A673 (cell line): ENCODE measurements around the gene SUN5. TPM values are rescaled to one million over a fixed set of nuclear protein-coding genes. Genes with fewer than 3 reads are reported as not detected.

Experiments
- Bru-seq: library from RNA; stranded (reverse); fragments of 400-500 nt; gene quantifications from one replicate; lab custom pipeline; 2021; lab: Mats Ljungman, UMichigan
- BruChase-seq, 2 experiments: library from RNA; stranded (reverse); fragments of 400-500 nt; gene quantifications; one replicate each; lab custom pipeline; 2021; lab: Mats Ljungman, UMichigan
- BruUV-seq: library from RNA; stranded (reverse); fragments of 400-500 nt; replicated peaks from 2 replicates; lab custom pipeline; 2021; lab: Mats Ljungman, UMichigan
- CTCF ChIA-PET: fragments of 300-600 bp; sonication (Branson Sonifier 250); formaldehyde crosslinking; loops from one replicate; lab custom pipeline; 2022; ENCODE audit warnings: antibody characterized with exemption; lab: Charles Lee
- POLR2A ChIA-PET: fragments of 300-600 bp; sonication (Branson Sonifier 250); formaldehyde crosslinking; loops from one replicate; lab custom pipeline; 2022; ENCODE audit warnings: antibody characterized with exemption; ENCODE audit not compliant: low non-redundant PET; lab: Charles Lee
- DNase-seq: peaks from one replicate; pipeline ENCODE4 v3.0.0-alpha.2; 2015; ENCODE audit warnings: low spot score
- H3K27ac ChIP-seq: fragments of 200-600 bp; sonication (generic); 2 replicates; pipeline ENCODE4 v1.5.1; 2016; ENCODE audit warnings: mixed run types, low read depth, mild to moderate bottlenecking, mixed read lengths, antibody characterized with exemption, low read length; ENCODE audit not compliant: poor library complexity, severe bottlenecking
- H3K27me3 ChIP-seq: fragments of 200-600 bp; sonication (generic); replicated peaks from 2 replicates; pipeline ENCODE4 v1.6.1; 2017; ENCODE audit warnings: mixed run types, low read depth, mild to moderate bottlenecking, mixed read lengths, antibody characterized with exemption, low read length; ENCODE audit not compliant: insufficient read depth, poor library complexity
- H3K36me3 ChIP-seq: fragments of 200-600 bp; sonication (generic); 2 replicates; pipeline ENCODE4 v1.6.1; 2016; ENCODE audit warnings: mixed run types, mild to moderate bottlenecking, mixed read lengths, antibody characterized with exemption, low read length; ENCODE audit not compliant: insufficient read depth, poor library complexity, severe bottlenecking
- H3K4me1 ChIP-seq: fragments of 200-600 bp; sonication (generic); 2 replicates; pipeline ENCODE4 v1.6.1; 2017; ENCODE audit warnings: mixed run types, mild to moderate bottlenecking, mixed read lengths, antibody characterized with exemption, low read length; ENCODE audit not compliant: insufficient read depth, poor library complexity, severe bottlenecking
- H3K4me3 ChIP-seq: fragments of 200-600 bp; sonication (generic); 2 replicates; pipeline ENCODE4 v1.5.1; 2016; ENCODE audit warnings: low read depth, mixed run types, mild to moderate bottlenecking, mixed read lengths, low read length; ENCODE audit not compliant: poor library complexity, severe bottlenecking
- H3K9me3 ChIP-seq: fragments of 200-600 bp; sonication (generic); 2 replicates; pipeline ENCODE4 v1.6.1; 2016; ENCODE audit warnings: mixed run types, low read depth, mild to moderate bottlenecking, mixed read lengths, antibody characterized with exemption, low read length; ENCODE audit not compliant: poor library complexity, severe bottlenecking
- CTCF ChIP-seq: fragments of 300-800, 200-600 bp; sonication (generic); conservative IDR thresholded peaks from 2 replicates; pipeline ENCODE4 v1.5.1; 2017; ENCODE audit warnings: low read depth, mild to moderate bottlenecking, antibody characterized with exemption, low read length, moderate library complexity, mixed read lengths
- EZH2 ChIP-seq: fragments of 200-600 bp; sonication (generic); IDR thresholded peaks from 2 replicates; pipeline ENCODE4 v1.6.1; 2017; ENCODE audit warnings: borderline replicate concordance, low read depth, mild to moderate bottlenecking, mixed read lengths, antibody characterized with exemption, low read length; ENCODE audit not compliant: poor library complexity, severe bottlenecking
- intact Hi-C: fragments of 100-400 bp; cut with micrococcal nuclease; formaldehyde crosslinking; loops from one replicate; pipeline ENCODE4 v1.10.0; 2022; ENCODE audit not compliant: unreplicated experiment
- long read RNA-seq: library from polyadenylated mRNA; stranded (forward); transcript quantifications from one replicate; pipeline ENCODE4 v2.0.0, GENCODE V29; 2022
- total RNA-seq: library from RNA; stranded (reverse); gene quantifications from 2 replicates; pipeline ENCODE4 v1.2.3, GENCODE V29; 2021

SUN5 gene, protein sequence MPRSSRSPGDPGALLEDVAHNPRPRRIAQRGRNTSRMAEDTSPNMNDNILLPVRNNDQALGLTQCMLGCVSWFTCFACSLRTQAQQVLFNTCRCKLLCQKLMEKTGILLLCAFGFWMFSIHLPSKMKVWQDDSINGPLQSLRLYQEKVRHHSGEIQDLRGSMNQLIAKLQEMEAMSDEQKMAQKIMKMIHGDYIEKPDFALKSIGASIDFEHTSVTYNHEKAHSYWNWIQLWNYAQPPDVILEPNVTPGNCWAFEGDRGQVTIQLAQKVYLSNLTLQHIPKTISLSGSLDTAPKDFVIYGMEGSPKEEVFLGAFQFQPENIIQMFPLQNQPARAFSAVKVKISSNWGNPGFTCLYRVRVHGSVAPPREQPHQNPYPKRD
- total RNA-seq: not detected in 2 replicates
- Bru-seq, nascent RNA: not detected
- not detected for BruChase-seq, experiment 1, labeled RNA remaining after a 2-hour chase
- not detected for BruChase-seq, experiment 2, labeled RNA remaining after a 6-hour chase
- long read RNA-seq: 0 reads

DNA sequence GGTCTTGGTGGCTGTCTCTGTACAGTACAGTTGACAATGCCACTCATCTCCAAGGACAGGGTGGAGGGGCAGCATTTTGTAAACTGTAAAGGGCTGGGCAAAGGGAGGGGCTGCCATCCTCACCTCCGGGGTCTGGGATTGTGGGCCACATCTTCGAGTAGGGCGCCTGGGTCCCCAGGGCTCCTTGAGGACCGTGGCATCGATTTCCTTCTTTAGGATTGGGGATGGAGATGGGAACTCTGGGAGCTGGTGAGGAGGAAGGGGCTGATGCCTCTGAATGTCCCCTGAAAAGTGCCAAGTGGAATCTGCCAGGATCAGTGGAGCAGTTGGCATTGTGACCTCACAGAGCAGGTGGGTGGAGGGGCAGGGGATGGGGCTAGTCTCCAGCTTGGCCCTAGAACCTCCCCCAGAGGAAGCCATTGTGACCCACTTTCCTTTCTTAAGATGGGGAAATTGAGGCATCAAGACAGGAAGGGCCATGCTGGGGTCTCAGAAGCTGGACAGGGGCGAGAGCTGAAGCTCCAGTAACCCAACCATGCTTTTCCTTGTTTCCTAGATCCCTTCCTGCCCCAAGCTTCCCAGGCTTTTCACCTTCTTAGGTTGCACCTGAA is at the start of gene SUN5:
Gene SUN5, minus strand, starts transcription at position 293 of the 611 bp plus-strand sequence. Its CDS starts 93 bp downstream, at position 200.
- Histone ChIP-seq H3K4me1 (no peaks in the 10 kb centered on the region), H3K9me3 (no peaks in the 10 kb centered on the region), H3K27me3 (no peaks in the 10 kb centered on the region), H3K4me3 (no peak within 1 kb of the TSS), H3K36me3 (no peaks in the 10 kb centered on the region), H3K27ac (no peak within 1 kb of the TSS)
- CTCF ChIA-PET: no interaction called here
- POLR2A ChIA-PET: no interaction called here
- no TSS peak for BruUV-seq
- TF ChIP-seq CTCF (no peak), EZH2 (no peak)
- no peak for DNase-seq
- intact Hi-C loops: no loop called here

DNA sequence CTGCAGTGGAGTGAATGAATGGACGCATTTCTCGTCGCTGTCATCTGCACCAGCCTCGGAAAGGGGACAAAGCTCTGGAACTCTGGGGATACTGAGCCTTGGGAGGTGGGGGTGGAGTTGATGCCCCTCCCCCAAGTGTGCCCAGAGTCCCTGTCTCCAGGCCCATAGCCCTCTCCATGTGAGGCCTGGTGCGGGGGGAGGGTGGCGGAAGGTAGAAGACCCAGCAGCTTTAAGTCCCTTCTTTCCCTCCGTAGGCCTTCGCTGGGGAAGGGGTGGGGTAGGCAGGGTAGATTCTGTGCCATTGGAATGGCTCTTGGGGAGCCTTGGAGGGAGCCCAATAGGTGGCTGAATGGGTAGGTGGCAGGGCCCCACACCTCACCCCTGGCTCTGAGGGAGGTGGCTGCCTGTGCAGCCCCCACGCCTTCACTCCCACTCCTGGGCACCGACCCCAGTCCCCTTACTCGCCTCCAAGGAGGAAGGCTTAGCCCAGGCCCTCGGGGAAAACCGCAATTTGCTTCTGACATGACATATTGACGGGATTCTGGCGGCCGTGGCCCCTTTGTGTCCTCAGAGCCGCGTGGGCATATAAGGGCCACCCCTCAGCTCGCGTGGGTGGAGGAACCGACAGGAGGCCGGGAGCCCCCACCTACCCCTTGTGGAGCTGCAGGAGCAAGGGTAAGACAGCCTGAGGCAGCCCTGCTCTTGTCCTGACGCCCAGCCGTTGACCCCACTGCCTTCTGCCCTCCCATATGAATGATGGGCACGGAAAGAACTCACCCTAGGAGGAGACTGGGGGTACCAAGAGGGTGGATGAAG is 49.3 kb upstream of the SUN5 start, which contains the start of gene BPIFB3:
Gene BPIFB3, plus strand, starts transcription at position 613 of the 816 bp plus-strand sequence. CDS start 1,533 bp downstream, outside the sequence.
- no peaks in the 10 kb centered on the region for H3K36me3 ChIP-seq
- H3K27ac ChIP-seq: no peak within 1 kb of the TSS
- intact Hi-C loops: no loop called here
- H3K4me1 ChIP-seq: no peaks in the 10 kb centered on the region
- BruUV-seq: no TSS peak
- TF ChIP-seq EZH2: no peak
- no peak for TF ChIP-seq CTCF
- DNase-seq: no peak
- no peak within 1 kb of the TSS for H3K4me3 ChIP-seq
- ChIA-PET CTCF (no interaction called here), POLR2A (no interaction called here)
- no peaks in the 10 kb centered on the region for H3K9me3 ChIP-seq
- no peaks in the 10 kb centered on the region for H3K27me3 ChIP-seq

- Histone ChIP-seq H3K4me3 (no peak overlapping the region), H3K9me3 (no peaks in the 10 kb centered on the region), H3K27me3 (no peaks in the 10 kb centered on the region), H3K27ac (no peak overlapping the region), H3K36me3 (no peaks in the 10 kb centered on the region), H3K4me1 (no peaks in the 10 kb centered on the region)
- no peak for DNase-seq
- CTCF ChIA-PET: no interaction called here
- POLR2A ChIA-PET: no interaction called here
- TF ChIP-seq CTCF (no peak), EZH2 (no peak)
- BruUV-seq: no TSS peak
- intact Hi-C loops: no loop called here
Observed at GRCh38 chr20:33051333-33051732, 47.1 kb upstream of the SUN5 start.
